GM12878 (cell line): ENCODE results near the gene UBAP1. TPM values are rescaled to one million over a fixed set of nuclear protein-coding genes. Genes with fewer than 3 reads are reported as not detected.

Experiments
- ATAC-seq: fragments of 200-7000 bp; cut with Tn5 transposase; 3 replicates; pipeline ENCODE4 v1.9.1; 2020; ENCODE audit warnings: mild to moderate bottlenecking, moderate library complexity
- BruUV-seq: library from RNA; stranded (reverse); fragments of 400-500 nt; replicated peaks from 2 replicates; lab custom pipeline; 2021; lab: Mats Ljungman, UMichigan
- CTCF ChIA-PET: fragments of 300-600 bp; sonication (Branson Sonifier 250); formaldehyde crosslinking; extraction: SDS; loops from one replicate; lab custom pipeline; 2021; ENCODE audit warnings: inconsistent platforms; lab: Yijun Ruan, JAX
- POLR2A ChIA-PET: fragments of 350-600 bp; formaldehyde crosslinking; extraction: SDS; loops from one replicate; lab custom pipeline; 2021; ENCODE audit warnings: inconsistent platforms; lab: Charles Lee
- RAD21 ChIA-PET: fragments of 300-600 bp; sonication (Branson Sonifier 250); formaldehyde crosslinking; loops from one replicate; lab custom pipeline; 2023; ENCODE audit warnings: antibody characterized with exemption; ENCODE audit not compliant: unreplicated experiment; lab: Charles Lee
- SMC1A ChIA-PET: fragments of 300-600 bp; sonication (Branson Sonifier 250); formaldehyde crosslinking; loops from one replicate; lab custom pipeline; 2023; ENCODE audit not compliant: unreplicated experiment, uncharacterized antibody; lab: Charles Lee
- DNase-seq: peaks from one replicate; pipeline ENCODE4 v3.0.0-alpha.2; 2011; ENCODE audit warnings: low read depth, low spot score
- FAIRE-seq: peaks from 3 replicates; lab custom pipeline; 2011; peaks lifted over from hg19 to GRCh38; lab: Jason Lieb, UNC
- H2AFZ ChIP-seq: 2 replicates; pipeline ENCODE4 v1.6.0; 2011; ENCODE audit warnings: low read depth, low read length, control low read depth; ENCODE audit not compliant: control insufficient read depth
- H3K27ac ChIP-seq: 2 replicates; pipeline ENCODE4 v1.5.1; 2011; ENCODE audit warnings: control low read depth; ENCODE audit not compliant: control insufficient read depth, insufficient read depth
- H3K27me3 ChIP-seq, 2 experiments: replicated peaks in 1 of 2; 2 replicates each; pipeline versions ENCODE4 v1.6.0 to v1.6.1; 2011; ENCODE audit warnings: low read length in 1 of 2; ENCODE audit not compliant: control insufficient read depth in 2 of 2, insufficient read depth in 2 of 2
- H3K36me3 ChIP-seq, 2 experiments: 2 replicates each; pipeline ENCODE4 v1.5.1; 2011; ENCODE audit warnings: low read length in 1 of 2; ENCODE audit not compliant: control insufficient read depth in 2 of 2, insufficient read depth in 2 of 2
- H3K4me1 ChIP-seq: 2 replicates; pipeline ENCODE4 v1.6.1; 2011; ENCODE audit warnings: mild to moderate bottlenecking, low read length, moderate library complexity, mixed read lengths; ENCODE audit not compliant: control insufficient read depth, insufficient read depth
- H3K4me2 ChIP-seq: 2 replicates; pipeline ENCODE4 v1.6.0; 2011; ENCODE audit warnings: control low read depth; ENCODE audit not compliant: control insufficient read depth, insufficient read depth
- H3K4me3 ChIP-seq: fragments of 200-600 bp; sonication (generic); 2 replicates; pipeline ENCODE4 v1.5.1; 2016
- H3K79me2 ChIP-seq: 2 replicates; pipeline ENCODE4 v1.6.0; 2011; ENCODE audit warnings: low read length; ENCODE audit not compliant: control insufficient read depth, insufficient read depth
- H3K9ac ChIP-seq: 2 replicates; pipeline ENCODE4 v1.8.0; 2011; ENCODE audit warnings: low read length, control low read depth, mixed read lengths; ENCODE audit not compliant: control insufficient read depth, insufficient read depth
- H3K9me3 ChIP-seq: replicated peaks from 3 replicates; pipeline ENCODE4 v1.5.1; 2011; ENCODE audit warnings: mild to moderate bottlenecking, low read length; ENCODE audit not compliant: control insufficient read depth, insufficient read depth
- H4K20me1 ChIP-seq: 2 replicates; pipeline ENCODE4 v1.6.0; 2011; ENCODE audit not compliant: control insufficient read depth, insufficient read depth
- CREB1 ChIP-seq: IDR thresholded peaks from 2 replicates; pipeline ENCODE4 v1.6.1; 2012; ENCODE audit warnings: low read depth, mild to moderate bottlenecking, inconsistent platforms
- FOS ChIP-seq: IDR thresholded peaks from 3 replicates; pipeline ENCODE4 v1.6.1; 2011; ENCODE audit warnings: borderline replicate concordance; ENCODE audit not compliant: insufficient read length; ENCODE audit errors: extremely low read depth
- HCFC1 ChIP-seq: fragments of 150-350 bp; IDR thresholded peaks from 2 replicates; pipeline ENCODE4 v1.6.1; 2014; ENCODE audit warnings: low read length
- MXI1 ChIP-seq: fragments of 150-350 bp; IDR thresholded peaks from 2 replicates; pipeline ENCODE4 v1.6.1; 2011; ENCODE audit warnings: low read depth, mild to moderate bottlenecking, inconsistent platforms, low read length, improper control_type of control experiment
- MYC ChIP-seq: IDR thresholded peaks from 2 replicates; pipeline ENCODE4 v1.6.1; 2011; ENCODE audit warnings: mild to moderate bottlenecking, low read length, moderate library complexity, inconsistent platforms; ENCODE audit not compliant: insufficient read depth, insufficient replicate concordance, insufficient read length, severe bottlenecking
- RAD51 ChIP-seq: fragments of 450-650 bp; IDR thresholded peaks from 2 replicates; pipeline ENCODE4 v1.6.1; 2016; ENCODE audit warnings: moderate library complexity, mild to moderate bottlenecking, inconsistent platforms
- RB1 ChIP-seq: fragments of 450-650 bp; formaldehyde crosslinking; IDR thresholded peaks from 2 replicates; pipeline ENCODE4 v1.6.1; 2017; ENCODE audit warnings: mild to moderate bottlenecking, borderline replicate concordance
- SREBF1 ChIP-seq: IDR thresholded peaks from 2 replicates; pipeline ENCODE4 v1.6.1; 2012; ENCODE audit warnings: mild to moderate bottlenecking, low read length
- WGBS: methylation state at CpG from one replicate; pipeline ENCODE4 v1.1.6; 2016; ENCODE audit warnings: low lambda C conversion rate; ENCODE audit not compliant: insufficient replicate concordance, insufficient coverage; ENCODE audit errors: missing lambda C conversion rate; 5-methylcytosine and 5-hydroxymethylcytosine counted together
- in situ Hi-C: fragments of 300-500 bp; cut with MboI; formaldehyde crosslinking; loops from 9 replicates; pipeline ENCODE4 v1.14.3; 2018; ENCODE audit warnings: mixed read lengths
- intact Hi-C: fragments of 100-400 bp; cut with micrococcal nuclease; formaldehyde crosslinking; loops from one replicate; pipeline ENCODE4 v1.14.2; 2022; ENCODE audit not compliant: unreplicated experiment
- polyA plus RNA-seq, 11 experiments: library from polyadenylated mRNA; depleted of rRNA in 4 of 11; unstranded in 6 of 11; stranded (reverse) in 5 of 11; fragments of >200 nt; fragmentation: Nextera tagmentation in 4 of 11; fragmentation: Illumina TruSeq in 1 of 11; extraction: Ambion mirVana in 4 of 11; extraction: Trizol in 1 of 11; gene quantifications; 1 replicate in 1 of 11; 2 replicates in 10 of 11; pipeline versions ENCODE4 v1.2.1 to v1.2.3, GENCODE V29; 2011 to 2016; ENCODE audit warnings: inconsistent platforms in 2 of 11, missing spikeins in 2 of 11, low read depth in 1 of 11
- total RNA-seq, 4 experiments: library from RNA; depleted of rRNA in 3 of 4; stranded (reverse); fragments of >200 nt in 3 of 4; fragmentation: Illumina TruSeq in 1 of 4; extraction: Trizol in 1 of 4; gene quantifications; 2 replicates each; pipeline versions ENCODE4 v1.2.1 to v1.2.3, GENCODE V29; 2013 to 2021

The UBAP1 gene
- total and polyA plus RNA-seq, 10 of the 15 experiments (the other 5 are each of a cell fraction or from before 2014, with no cell fraction given) = 2.1 to 47.9 (median 27.2) TPM

GRCh38 chr9:34271265-34272006, 92.6 kb downstream of the UBAP1 start:
- H3K27ac ChIP-seq = no peak overlapping the region
- H3K4me2 ChIP-seq = no peak overlapping the region
- no peaks in the 10 kb centered on the region for H3K9me3 ChIP-seq
- ChIA-PET POLR2A (interaction anchor here (0.5 kb wide), 1 partner anchor 88 kb away, joined by 3 read pairs; no protein-coding TSS in a partner anchor), CTCF (interaction anchor here (1.3 kb wide), 1 partner anchor 18 kb away, joined by 4 read pairs; no protein-coding TSS in a partner anchor), RAD21 (interaction anchor here (0.7 kb wide), 1 partner anchor 13 kb away, joined by 3 read pairs; no protein-coding TSS in a partner anchor), SMC1A (interaction anchor here (0.6 kb wide), 1 partner anchor 18 kb away, joined by 3 read pairs; no protein-coding TSS in a partner anchor)
- TF ChIP-seq MYC (no peak), RAD51 (no peak), CREB1 (no peak), MXI1 (no peak), HCFC1 (no peak), SREBF1 (no peak), FOS (no peak), RB1 (no peak)
- ATAC-seq (no peak), DNase-seq (no peak), FAIRE-seq (no peak)
- intact Hi-C loops = no loop called here
- no peaks in the 10 kb centered on the region for H3K79me2 ChIP-seq
- in situ Hi-C loops = no loop called here
- no peaks in the 10 kb centered on the region for H3K27me3 ChIP-seq
- no peak overlapping the region for H2AFZ ChIP-seq
- 96% methylated on average over 4 of the region's 5 CpGs for WGBS
- H3K4me3 ChIP-seq = no peak overlapping the region
- BruUV-seq = no TSS peak
- no peaks in the 10 kb centered on the region for H4K20me1 ChIP-seq
- H3K36me3 ChIP-seq = no peaks in the 10 kb centered on the region
- no peaks in the 10 kb centered on the region for H3K4me1 ChIP-seq
- no peak overlapping the region for H3K9ac ChIP-seq
